ENCODE data around the gene MYO1B.

The MYO1B gene

DNA sequence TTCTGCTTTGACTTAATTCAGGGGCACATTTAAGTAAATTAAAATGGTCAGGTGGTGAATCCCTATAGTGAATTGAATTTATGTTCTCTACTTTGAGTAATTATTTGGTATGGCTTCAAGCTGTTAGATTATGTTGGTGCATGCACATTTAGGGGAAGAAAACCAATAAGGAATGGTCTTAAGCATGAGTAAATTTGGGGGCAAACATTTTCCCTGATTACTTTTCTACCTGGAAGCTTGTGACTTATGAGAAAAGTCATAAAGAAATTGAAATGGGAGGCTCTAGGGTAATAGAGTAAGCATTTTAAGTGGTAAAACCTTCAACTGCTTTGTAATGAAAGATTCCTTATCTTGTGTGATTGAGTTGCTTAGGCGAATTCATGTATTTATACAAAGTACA is 112.5 kb downstream of the MYO1B start:
- DNase-seq (ENCODE audit: low read depth): no peak
- TF ChIP-seq, protein P1, sequence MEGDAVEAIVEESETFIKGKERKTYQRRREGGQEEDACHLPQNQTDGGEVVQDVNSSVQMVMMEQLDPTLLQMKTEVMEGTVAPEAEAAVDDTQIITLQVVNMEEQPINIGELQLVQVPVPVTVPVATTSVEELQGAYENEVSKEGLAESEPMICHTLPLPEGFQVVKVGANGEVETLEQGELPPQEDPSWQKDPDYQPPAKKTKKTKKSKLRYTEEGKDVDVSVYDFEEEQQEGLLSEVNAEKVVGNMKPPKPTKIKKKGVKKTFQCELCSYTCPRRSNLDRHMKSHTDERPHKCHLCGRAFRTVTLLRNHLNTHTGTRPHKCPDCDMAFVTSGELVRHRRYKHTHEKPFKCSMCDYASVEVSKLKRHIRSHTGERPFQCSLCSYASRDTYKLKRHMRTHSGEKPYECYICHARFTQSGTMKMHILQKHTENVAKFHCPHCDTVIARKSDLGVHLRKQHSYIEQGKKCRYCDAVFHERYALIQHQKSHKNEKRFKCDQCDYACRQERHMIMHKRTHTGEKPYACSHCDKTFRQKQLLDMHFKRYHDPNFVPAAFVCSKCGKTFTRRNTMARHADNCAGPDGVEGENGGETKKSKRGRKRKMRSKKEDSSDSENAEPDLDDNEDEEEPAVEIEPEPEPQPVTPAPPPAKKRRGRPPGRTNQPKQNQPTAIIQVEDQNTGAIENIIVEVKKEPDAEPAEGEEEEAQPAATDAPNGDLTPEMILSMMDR (conservative IDR thresholded peaks at IDR 0.05; ENCODE audit: low read depth, low read length): no peak
- H3K4me3 ChIP-seq (ENCODE audit: low read length): no peak overlapping the region

DNA sequence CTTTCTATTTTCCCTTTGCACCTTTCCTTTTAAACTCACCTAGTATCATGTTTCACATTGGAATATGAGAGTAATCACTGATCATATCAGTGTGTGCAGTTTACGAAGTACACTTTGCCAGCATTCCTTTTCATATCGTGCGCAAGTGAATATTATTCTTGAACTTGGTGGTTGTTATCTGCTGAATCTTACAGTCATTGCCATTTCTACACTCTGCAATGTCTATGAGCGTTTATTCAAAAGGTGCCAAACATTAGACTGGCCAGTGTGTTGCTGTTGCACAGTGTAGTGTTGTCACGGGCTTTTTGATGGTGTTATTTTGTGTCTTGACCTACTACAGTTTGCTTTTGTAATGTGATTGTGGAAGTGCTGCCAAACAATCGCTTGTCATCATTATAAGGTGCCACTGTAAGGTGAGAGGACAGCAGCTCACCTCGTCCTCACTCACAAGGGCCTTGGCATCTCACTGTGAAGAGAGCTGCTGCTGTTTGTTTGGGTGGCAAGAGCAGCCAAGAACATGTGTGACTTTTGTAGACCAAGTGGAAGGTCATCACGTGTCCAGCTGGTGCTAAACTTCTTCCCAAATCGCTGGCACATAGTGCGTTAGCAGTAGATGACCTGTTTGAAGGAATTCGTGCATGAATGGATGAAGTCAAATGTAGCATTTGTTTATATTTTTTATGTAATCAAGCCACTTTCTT is 113.3 kb downstream of the MYO1B start:
- H3K4me3 ChIP-seq (ENCODE audit: low read length): no peak overlapping the region
- no peak for DNase-seq (ENCODE audit: low read depth)
- TF ChIP-seq, protein P1 (conservative IDR thresholded peaks at IDR 0.05; ENCODE audit: low read depth, low read length): no peak

DNA sequence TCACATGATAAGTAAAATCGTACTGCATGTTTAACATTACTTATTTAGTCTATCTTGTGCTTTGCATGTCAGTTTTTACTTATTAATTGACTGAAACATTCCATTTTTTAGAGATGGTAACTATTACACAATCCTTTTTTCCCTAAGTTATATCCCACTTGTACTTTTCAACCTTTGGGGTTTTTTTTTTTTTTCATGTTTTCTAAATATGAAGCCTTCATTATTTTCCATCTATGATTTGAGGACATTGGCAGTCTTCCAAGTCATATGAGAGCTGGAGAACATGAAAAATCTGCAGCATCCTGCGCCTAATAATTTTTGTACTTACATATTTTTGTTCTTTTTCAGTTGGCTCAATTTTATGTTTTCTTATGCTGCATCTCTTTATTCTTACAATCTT is 113.9 kb downstream of the MYO1B start:
- TF ChIP-seq, protein P1 (conservative IDR thresholded peaks at IDR 0.05; ENCODE audit: low read depth, low read length): no peak
- DNase-seq (ENCODE audit: low read depth): no peak
- H3K4me3 ChIP-seq (ENCODE audit: low read length): no peak overlapping the region

DNA sequence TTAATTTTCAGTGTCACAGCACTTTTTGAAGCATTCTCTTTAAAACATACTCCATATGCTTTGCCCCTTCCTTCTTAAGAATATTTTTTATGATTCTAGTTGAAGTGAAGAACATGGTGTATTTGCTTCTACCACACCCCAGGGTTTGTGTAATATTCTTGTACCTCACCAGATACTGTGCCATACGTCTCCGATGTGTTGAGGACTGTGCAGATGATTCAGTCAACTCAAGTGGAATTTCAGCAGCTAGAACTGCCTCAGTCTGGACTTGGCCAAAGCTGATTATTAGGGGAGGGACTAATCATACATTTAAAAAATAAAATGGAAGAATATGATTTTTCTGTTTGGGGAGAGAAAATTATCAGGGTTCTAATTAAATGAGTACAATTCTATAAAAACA is 115.7 kb downstream of the MYO1B start:
- TF ChIP-seq, protein P1 (conservative IDR thresholded peaks at IDR 0.05; ENCODE audit: low read depth, low read length): no peak
- no peak for DNase-seq (ENCODE audit: low read depth)
- no peak overlapping the region for H3K4me3 ChIP-seq (ENCODE audit: low read length)

DNA sequence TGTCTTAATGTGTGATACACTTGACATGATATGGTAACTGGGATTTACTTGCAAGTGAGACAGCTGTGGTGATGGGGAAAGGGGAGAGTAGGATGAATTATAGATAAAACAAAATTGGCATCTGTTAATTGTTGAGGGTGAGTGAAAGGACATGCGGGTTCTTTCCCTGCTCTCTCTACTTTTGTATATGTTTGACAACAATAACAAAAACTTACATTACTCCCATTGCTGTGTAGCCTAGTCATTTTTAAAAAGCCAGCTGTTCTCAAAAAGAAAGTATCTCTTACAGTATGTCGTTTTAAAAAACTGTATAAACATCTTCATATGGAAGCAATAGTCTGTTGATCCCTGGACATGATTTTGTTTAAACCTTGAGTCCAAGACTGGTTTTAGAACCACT is 117.6 kb downstream of the MYO1B start:
- DNase-seq (ENCODE audit: low read depth): no peak
- TF ChIP-seq, protein P1 (conservative IDR thresholded peaks at IDR 0.05; ENCODE audit: low read depth, low read length): no peak
- no peak overlapping the region for H3K4me3 ChIP-seq (ENCODE audit: low read length)

DNA sequence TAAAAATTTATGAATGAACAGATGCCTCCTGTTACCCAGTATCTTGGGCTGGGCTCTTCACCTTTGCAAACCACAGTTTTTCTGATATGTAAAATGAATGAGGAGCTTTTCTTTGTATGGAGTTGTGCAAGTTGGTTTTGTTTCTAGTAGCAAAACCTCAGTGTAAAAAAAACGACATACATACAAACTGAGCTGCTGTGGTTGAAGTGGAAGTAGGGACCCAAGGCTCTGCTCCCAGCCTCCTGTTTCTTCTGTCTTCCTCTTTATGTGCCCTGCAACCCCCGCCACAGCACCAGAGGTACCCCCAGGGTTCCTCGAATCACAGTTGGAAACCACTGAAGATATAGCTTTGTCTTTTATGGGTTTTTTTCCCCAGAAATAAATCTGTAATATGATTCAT is 118.1 kb downstream of the MYO1B start:
- TF ChIP-seq, protein P1 (conservative IDR thresholded peaks at IDR 0.05; ENCODE audit: low read depth, low read length): no peak

DNA sequence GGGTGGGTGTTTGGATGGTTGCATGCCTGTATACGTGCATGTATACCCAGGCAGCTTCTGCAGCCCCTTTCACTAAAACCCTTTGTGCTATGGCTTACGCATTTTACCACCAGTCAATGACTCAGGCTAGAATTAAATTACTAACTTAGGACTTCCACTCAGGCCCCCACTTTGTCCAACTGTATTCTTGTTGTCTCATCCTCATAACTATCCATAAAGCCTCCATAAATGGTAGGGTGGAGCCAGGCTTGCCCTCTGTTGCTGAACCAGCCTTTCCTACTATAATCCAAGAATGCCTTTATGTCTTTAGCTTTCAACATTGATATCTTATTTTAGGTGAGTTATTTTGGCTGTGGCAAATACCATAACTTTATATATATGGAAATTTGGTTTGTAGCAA is 119.9 kb downstream of the MYO1B start:
- no peak for DNase-seq (ENCODE audit: low read depth)
- no peak overlapping the region for H3K4me3 ChIP-seq (ENCODE audit: low read length)
- TF ChIP-seq, protein P1 (conservative IDR thresholded peaks at IDR 0.05; ENCODE audit: low read depth, low read length): no peak

More for the DNA sequence above, 118.1 kb downstream of the MYO1B start:
- DNase-seq (ENCODE audit: low read depth): no peak
- H3K4me3 ChIP-seq (ENCODE audit: low read length): no peak overlapping the region
